ENCODE results near the gene IQGAP2. TPM values are rescaled to one million over a fixed set of nuclear protein-coding genes. Genes with fewer than 3 reads are reported as not detected.
"Not testable (repeated sequence)": the region's sequence is repeated elsewhere in the genome, so short reads cannot be mapped to it uniquely, and the experiment has no call there.

Gene IQGAP2
- total RNA-seq, 1 donor from 2014 or later = 28.5 TPM

DNA sequence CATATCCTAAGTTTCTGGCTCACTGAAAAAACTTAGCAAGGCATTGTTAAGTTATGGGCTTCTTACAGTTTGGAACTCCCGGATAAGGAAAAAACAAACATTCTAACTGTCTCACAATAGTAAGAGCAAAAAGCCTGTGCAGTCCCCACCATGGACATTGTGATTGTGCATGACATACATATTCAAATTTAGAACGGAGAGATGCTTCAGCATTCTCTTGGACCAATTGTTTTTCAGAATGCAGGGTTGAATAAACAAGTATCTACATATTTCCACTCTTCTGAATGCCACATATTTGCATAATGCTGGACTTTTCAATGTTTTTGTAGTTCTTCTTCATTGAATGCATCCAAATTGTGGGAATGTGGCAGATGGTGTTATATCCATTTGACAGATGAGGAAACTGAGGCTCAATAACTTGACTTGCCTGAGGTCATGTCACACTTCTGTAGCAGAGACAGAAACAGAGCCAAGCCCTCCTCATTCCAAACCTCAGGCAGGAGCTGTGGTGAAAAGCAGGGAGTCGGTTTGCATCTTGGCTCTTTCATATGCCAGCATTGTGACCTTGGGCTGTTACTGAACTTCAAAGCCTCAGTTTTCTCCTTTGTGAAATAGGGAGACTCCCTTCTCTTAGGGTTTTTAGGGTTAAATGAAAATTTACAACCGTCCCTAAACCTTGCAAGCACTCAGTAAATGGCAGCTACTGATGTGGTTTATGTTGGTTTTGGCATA is 95.1 kb downstream of the IQGAP2 start:
- DNase-seq (ENCODE audit: low spot score) = no peak

DNA sequence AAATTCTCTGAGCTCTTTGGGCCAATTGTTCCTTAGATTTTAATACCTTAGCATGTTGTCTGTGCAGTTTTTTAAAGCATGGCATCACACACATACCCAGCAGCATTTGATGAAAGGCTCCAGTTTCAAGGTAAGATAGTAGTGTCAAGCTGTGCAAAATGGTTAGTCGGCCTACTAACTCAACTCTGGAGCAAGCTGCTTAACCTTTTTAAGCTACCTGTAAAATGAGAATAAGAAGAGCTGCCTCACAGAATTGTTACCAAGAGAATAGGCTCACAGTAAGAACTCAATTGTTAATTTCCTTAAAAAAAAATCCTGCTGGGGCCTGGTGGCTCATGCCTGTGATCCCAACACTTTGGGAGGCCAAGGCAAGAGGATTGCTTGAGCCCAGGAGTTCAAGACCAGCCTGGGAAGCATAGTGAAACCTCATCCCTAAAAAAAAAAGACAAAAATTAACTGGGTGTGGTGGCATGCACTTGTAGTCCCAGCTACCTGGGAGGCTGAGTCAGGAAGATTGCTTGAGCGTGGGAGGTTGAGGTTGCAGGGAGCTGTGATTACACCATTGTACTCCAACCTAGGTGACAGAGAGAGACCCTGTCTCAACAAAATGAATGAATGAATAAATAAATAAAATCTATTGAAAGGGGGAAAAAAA is 96.5 kb downstream of the IQGAP2 start:
- DNase-seq (ENCODE audit: low spot score) = no peak

DNA sequence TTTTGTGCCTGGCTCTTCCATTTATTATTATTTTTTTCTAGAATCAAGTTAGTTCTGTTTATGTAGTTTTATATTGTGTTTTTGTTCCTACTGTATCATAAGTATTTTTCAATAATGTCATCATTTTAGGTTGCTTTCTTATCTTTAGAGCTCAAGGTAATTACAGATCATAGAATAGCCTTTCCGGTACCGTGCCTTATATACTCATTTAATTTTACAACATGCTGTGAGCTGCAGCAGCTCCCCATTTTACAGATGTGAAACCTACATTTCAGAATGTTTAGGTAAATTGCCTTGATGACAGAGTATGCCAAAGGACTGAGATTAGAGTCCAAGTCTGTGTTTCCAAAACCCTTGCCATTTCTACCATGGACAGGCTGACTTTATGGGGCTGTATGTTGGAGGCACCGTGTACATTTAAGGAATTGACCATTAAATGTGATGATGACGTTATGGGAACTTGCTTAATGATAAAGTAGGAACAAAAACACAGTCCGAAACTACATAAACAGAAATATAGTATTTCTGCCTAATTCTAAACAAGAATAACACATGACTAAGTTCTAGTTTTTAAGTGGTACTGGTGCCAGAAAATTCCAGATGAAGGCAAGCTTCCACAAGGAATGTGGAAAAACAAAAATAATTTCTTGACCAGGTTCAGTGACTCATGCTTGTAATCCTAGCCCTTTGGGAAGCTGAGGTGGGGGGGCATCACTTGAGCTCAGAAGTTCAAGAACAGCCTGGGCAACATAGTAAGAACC is 97.7 kb downstream of the IQGAP2 start:
- no peak for DNase-seq (ENCODE audit: low spot score)

GRCh38 chr5:76503929-76504328 is 100.8 kb downstream of the IQGAP2 start:
- no peak for DNase-seq (ENCODE audit: low spot score)

GRCh38 chr5:76504901-76505564 is 101.9 kb downstream of the IQGAP2 start:
- no peak for DNase-seq (ENCODE audit: low spot score)

DNA sequence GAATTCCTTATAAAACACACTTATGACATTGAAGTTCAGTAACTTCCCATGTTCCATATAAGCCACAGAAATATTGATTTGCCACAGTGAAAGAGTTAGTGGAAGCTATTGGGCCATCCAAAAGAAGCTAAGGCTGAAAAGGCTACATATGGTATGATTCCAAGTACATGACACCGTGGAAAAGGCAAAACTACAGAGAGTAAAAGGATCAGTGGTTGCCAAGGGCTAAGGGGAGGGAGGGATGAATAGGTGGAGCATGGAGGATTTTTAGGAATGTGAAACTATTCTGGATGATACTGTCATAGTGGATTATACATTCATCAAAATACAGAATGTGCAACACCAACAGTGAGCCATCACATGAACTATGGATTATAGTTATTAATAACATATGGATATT is 110.4 kb downstream of the IQGAP2 start:
- DNase-seq (ENCODE audit: low spot score) = no peak

DNA sequence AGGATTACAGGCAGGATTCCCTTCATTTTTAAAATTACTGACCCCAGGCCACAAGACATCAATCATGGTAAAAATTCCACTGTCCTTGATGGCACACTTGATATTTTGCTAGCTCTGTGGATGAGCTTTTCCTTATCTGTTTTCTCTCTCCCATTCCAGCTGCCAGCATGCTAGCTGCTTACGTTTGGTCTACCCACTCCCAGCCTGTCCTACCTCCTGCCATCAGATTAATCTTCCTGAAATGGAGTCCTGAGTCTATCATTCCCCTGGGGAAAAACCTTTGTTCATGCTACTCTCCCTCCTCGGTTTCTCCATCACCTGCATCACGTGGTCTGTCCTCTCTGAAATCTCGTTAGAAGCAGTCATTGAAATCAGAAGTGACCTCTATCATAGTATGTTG is 111.2 kb downstream of the IQGAP2 start:
- no peak for DNase-seq (ENCODE audit: low spot score)

GRCh38 chr5:76514713-76515112 is 111.6 kb downstream of the IQGAP2 start:
- no peak for DNase-seq (ENCODE audit: low spot score)

GRCh38 chr5:76517334-76517733 is 114.2 kb downstream of the IQGAP2 start:
- no peak for DNase-seq (ENCODE audit: low spot score)

DNA sequence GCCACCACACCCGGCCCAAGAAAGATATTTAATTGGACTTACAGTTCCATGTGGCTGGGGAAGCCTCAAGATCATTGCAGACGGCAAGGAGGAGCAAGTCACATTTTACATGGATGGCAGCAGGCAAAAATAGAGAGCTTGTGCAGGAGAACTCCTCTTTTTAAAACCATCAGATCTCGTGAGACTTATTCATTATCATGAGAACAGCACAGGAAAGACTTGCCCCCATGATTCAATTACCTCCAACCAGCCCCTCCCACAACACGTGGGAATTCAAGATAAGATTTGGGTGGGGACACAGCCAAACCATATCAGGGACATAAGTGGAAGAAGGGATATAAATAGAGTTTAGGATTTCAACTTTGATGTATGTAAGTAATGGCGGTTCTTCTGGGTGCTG is 115.2 kb downstream of the IQGAP2 start:
- DNase-seq (ENCODE audit: low spot score) = not testable (repeated sequence)

DNA sequence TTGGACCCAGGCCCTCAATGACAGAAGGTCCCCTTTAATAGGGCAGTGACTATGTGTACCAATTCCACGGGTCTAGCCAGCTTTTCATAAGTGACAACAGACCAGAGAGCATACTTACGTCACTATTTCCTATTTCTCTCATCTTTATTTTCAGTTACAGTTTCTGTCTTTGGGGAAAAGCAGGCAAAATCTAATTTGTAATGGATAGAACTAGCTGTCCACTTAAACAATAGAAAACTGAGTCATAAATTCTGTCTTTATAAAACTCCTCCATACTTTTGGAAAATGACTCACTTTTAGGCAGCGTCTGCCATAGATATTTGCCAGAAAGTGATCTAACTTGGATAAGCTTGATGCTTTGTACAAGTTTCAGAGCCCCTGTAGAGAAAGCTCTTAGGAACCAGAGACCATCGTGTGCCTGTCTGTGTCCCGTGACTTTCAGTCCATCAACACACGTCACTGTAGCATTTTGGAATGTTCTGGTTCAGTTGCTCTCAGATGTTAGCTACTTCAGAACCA is 118.2 kb downstream of the IQGAP2 start:
- no peak for DNase-seq (ENCODE audit: low spot score)

DNA sequence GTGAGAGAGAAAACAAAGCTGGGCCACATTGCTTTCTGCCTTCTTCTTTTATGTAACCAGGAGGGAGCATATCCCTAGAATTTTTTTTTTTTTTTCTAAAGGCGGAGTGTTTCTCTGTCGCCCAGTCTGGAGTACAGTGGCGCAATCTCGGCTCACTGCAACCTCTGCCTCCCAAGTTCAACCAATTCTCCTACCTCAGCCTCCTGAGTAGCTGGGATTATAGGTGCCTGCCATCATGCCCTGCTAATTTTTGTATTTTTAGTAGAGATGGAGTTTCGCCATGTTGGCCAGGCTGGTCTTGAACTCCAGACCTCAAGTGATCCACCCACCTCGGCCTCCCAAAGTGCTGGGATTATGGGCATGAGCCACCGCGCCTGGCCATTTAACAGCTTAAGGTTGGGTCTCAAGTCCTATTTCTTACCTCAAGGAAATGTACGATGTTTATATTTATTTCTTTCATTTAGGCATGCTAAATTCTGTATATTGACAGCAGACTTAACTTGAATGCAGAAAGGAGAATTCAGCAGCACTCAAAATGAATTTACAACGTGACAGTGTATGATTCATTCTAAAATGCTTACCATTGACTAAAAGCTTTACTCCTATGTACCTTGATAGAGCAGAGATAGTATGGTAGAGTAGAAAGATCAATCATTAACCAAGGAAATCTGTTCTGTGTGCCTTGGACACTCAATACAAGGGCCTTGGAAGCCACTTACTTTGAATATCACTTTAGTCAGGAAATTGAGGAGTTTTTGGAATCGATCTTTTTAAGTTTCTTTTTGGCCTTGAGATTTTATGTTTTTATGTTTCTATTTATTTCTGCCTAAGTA is 119.2 kb downstream of the IQGAP2 start:
- DNase-seq (ENCODE audit: low spot score) = no peak

DNA sequence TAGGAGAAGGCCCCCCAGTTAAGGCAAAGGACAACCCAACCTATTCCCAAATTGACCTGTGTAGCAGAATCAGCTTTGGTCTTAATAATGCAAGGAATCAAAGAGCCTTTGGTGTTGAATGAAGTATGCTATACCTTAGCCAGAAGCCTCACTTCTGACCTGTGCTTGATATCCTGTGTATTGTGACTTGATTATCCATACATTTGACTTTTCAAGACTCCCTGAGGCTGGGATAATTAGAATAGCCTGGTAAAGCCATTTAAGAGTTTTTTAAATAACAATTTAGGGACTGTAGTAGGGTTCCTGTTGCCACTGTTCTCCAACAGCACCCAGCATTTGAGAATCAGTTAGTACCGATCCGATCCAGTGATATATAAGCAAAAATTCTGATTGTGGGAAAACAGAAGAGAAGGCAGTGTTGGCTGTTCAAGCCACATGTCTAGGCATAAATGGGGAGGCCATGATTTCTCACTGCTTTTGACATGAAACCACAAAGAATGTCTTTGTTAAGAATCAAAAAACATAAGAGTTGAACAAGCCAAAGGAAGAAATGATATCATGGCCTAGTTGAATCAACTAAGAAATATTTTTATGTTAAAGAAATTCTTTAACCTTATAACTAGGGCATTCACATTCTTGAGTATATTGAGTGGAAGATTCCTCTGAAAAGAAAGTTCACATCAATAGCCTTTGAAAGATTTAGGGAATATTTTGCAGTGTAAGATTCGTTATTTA is 121.2 kb downstream of the IQGAP2 start:
- no peak for DNase-seq (ENCODE audit: low spot score)

- DNase-seq (ENCODE audit: low spot score) = no peak
Measured at GRCh38 chr5:76524868-76525267, 121.8 kb downstream of the IQGAP2 start.

DNA sequence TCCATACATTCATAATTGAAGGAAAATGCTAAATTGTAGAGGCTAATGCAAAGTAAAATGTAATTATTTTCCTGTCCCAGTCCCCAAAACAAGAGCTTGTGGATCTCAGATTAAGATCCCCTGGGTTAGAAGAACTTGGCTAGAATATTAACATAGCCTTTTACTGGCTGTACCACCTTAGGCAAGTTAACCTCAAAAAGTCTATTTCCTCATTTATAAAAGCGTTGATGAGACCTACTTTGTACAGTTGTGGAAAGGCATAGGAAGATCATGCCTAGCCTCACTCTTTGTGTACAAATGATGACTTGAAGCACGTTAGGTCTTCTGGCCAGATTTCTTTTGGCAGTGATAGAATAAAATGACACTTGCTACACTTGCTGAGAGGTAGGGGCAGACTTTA is 122.9 kb downstream of the IQGAP2 start:
- DNase-seq (ENCODE audit: low spot score) = no peak

DNA sequence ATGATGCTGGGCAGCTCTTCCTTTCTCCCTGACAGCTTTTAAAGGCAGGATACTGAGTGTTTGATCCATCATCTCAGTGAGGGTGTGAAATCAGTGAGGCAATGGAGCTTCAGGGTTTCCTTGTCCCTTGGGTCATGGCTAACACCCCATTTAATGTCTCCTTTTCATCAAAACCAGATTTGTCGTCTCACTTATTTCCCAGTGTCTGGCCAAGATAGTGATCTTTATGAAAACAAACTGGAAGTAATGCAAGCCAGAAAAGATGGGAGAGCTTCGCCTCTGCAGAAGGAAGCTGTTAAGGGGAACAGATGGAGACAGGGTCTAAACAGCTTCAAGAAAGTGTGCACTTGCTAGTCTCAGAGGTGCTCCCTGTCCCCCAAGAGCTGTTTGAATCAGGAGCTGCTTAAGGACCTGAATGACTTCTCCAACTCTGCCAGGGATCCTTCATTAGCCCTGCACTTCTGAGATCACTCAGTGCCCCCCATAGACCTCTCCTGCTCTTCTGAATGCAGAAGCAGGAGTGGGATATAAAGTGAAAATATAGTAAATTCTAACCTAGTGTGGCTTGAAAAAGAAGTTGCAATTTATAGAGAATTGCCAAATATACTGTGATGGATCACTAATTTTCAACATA is 124.0 kb downstream of the IQGAP2 start:
- DNase-seq (ENCODE audit: low spot score) = no peak

- DNase-seq (ENCODE audit: low spot score) = no peak
Measured at GRCh38 chr5:76527685-76528161, 124.6 kb downstream of the IQGAP2 start.

- DNase-seq (ENCODE audit: low spot score) = no peak
Measured at GRCh38 chr5:76528547-76529331, 125.7 kb downstream of the IQGAP2 start.
